ENCODE results near the gene TGM1. TPM values are rescaled to one million over a fixed set of nuclear protein-coding genes. Genes with fewer than 3 reads are reported as not detected.
"Not testable (repeated sequence)": the region's sequence is repeated elsewhere in the genome, so short reads cannot be mapped to it uniquely, and the experiment has no call there.

Gene TGM1
- total RNA-seq, 1 experiment from 2014 or later: 26.2 TPM

DNA sequence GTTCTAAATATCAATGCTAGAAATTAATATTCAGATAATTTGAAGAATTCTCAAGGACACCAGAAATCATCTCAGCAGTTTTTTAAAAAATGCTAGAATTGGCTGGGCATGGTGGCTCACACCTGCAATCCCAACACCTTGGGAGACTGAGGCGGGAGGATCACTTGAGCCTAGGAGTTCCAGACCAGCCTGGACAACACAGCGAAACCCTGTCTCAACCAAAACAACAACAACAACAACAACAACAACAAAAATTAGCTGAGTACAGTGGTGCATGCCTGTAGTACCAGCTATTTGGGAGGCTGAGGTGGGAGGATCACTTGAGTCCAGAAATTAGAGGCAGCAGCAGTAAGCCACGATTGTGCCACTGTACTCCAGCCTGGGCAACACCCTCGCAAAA is 43.9 kb downstream of the TGM1 start:
- Mint-ChIP-seq H3K36me3 (ENCODE audit: insufficient read depth, unreplicated experiment) (peaks cover 27% of the 10 kb centered on the region), H3K27ac (ENCODE audit: low read depth, unreplicated experiment) (no peak overlapping the region)

DNA sequence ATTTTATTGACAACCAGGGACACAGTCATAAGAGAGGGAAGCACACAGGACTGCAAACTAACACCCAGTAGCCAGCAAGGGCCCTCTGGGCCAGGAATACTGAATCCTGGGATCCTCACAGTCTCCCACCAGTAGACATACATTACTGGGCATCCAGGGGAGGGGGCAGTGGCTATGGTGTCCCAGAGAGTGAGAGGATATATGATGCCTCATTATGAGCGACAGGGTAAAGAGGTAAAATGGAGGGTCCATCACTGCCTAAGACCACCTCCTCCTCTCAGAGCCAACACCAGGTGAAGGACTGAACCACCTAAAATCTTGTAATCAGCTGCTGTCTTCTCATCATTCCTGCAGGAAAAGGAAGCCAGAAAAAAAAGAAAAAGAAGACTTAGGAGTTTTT is 46.1 kb downstream of the TGM1 start:
- CTCF ChIA-PET: interaction anchor here (0.6 to 4.2 kb wide), 4 partner anchors 8 to 91 kb away, joined by 3 to 32 read pairs (median 9); partner anchors contain the start of gene CIDEB
- H3K4me3 Mint-ChIP-seq (ENCODE audit: unreplicated experiment); H3K9me3 Mint-ChIP-seq (ENCODE audit: unreplicated experiment); H3K27me3 Mint-ChIP-seq (ENCODE audit: insufficient read depth, unreplicated experiment); BruUV-seq (replicated peaks); DNase-seq (ENCODE audit: unreplicated experiment); H3K27ac Mint-ChIP-seq (ENCODE audit: low read depth, unreplicated experiment): not testable (repeated sequence)
- POLR2A ChIA-PET: interaction anchor here (0.6 to 5.1 kb wide), 6 partner anchors 14 to 102 kb away, joined by 3 to 69 read pairs (median 18); partner anchors contain the start of genes DCAF11, DHRS1, LTB4R2 and NOP9
- Mint-ChIP-seq H3K4me1 (ENCODE audit: insufficient read depth, unreplicated experiment) (peaks cover 20% of the 10 kb centered on the region), H3K36me3 (ENCODE audit: insufficient read depth, unreplicated experiment) (peaks cover 42% of the 10 kb centered on the region)
- intact Hi-C loops (cut with micrococcal nuclease): loop anchor here (1.0 kb wide), 3 partner anchors 15 to 80 kb away; partner anchors contain the start of genes GMPR2 and NEDD8

More for the DNA sequence above, 43.9 kb downstream of the TGM1 start:
- CTCF ChIA-PET: interaction anchor here (1.1 to 2.4 kb wide), 5 partner anchors 19 to 78 kb away, joined by 3 to 19 read pairs (median 6); partner anchors contain the start of gene TINF2
- intact Hi-C loops (cut with micrococcal nuclease): no loop called here
- no peak for DNase-seq (ENCODE audit: unreplicated experiment)
- POLR2A ChIA-PET: interaction anchor here (1.4 kb wide), 1 partner anchor 14 kb away, joined by 4 read pairs; the partner anchor contains the start of genes GMPR2 and NEDD8
- BruUV-seq (replicated peaks): no TSS peak
- peaks cover 11% of the 10 kb centered on the region for H3K4me1 Mint-ChIP-seq (ENCODE audit: insufficient read depth, unreplicated experiment)
- no peak overlapping the region for H3K4me3 Mint-ChIP-seq (ENCODE audit: unreplicated experiment)
- TF ChIP-seq, protein P1, sequence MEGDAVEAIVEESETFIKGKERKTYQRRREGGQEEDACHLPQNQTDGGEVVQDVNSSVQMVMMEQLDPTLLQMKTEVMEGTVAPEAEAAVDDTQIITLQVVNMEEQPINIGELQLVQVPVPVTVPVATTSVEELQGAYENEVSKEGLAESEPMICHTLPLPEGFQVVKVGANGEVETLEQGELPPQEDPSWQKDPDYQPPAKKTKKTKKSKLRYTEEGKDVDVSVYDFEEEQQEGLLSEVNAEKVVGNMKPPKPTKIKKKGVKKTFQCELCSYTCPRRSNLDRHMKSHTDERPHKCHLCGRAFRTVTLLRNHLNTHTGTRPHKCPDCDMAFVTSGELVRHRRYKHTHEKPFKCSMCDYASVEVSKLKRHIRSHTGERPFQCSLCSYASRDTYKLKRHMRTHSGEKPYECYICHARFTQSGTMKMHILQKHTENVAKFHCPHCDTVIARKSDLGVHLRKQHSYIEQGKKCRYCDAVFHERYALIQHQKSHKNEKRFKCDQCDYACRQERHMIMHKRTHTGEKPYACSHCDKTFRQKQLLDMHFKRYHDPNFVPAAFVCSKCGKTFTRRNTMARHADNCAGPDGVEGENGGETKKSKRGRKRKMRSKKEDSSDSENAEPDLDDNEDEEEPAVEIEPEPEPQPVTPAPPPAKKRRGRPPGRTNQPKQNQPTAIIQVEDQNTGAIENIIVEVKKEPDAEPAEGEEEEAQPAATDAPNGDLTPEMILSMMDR (IDR thresholded peaks at IDR 0.05; ENCODE audit: unreplicated experiment): no peak
- no peaks in the 10 kb centered on the region for H3K9me3 Mint-ChIP-seq (ENCODE audit: unreplicated experiment)
- no peaks in the 10 kb centered on the region for H3K27me3 Mint-ChIP-seq (ENCODE audit: insufficient read depth, unreplicated experiment)

DNA sequence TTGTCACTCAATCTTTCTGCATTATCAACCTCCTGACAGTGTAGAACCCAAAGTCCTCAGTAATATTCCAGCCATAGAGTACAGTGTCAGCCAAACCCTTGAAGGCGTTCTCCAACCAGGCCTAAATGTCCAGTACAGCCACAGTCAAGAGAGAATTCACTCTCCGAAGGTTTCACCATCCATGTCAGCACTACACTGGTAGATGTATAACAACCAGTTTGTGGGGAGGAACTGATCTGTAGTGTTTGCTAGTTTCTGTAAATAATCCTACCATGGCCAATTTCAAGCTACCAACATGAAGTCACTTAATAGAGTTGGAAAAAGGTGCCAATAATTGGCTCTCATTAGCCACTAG is 46.7 kb downstream of the TGM1 start:
- Mint-ChIP-seq H3K27ac (ENCODE audit: low read depth, unreplicated experiment) (no peak overlapping the region), H3K27me3 (ENCODE audit: insufficient read depth, unreplicated experiment) (no peaks in the 10 kb centered on the region), H3K4me3 (ENCODE audit: unreplicated experiment) (peak overlapping the region; percentile 80), H3K4me1 (ENCODE audit: insufficient read depth, unreplicated experiment) (peaks cover 20% of the 10 kb centered on the region), H3K9me3 (ENCODE audit: unreplicated experiment) (no peaks in the 10 kb centered on the region), H3K36me3 (ENCODE audit: insufficient read depth, unreplicated experiment) (peaks cover 47% of the 10 kb centered on the region)
- POLR2A ChIA-PET: interaction anchor here (0.6 to 5.1 kb wide), 20 partner anchors 9 to 135 kb away, joined by 3 to 69 read pairs (median 4); partner anchors contain the start of genes DCAF11, DHRS1, EMC9 and GMPR2
- TF ChIP-seq, protein P1 (IDR thresholded peaks at IDR 0.05; ENCODE audit: unreplicated experiment): no peak
- CTCF ChIA-PET: interaction anchor here (0.6 to 4.2 kb wide), 7 partner anchors 9 to 117 kb away, joined by 3 to 32 read pairs (median 9); partner anchors contain the start of genes CIDEB and TINF2
- BruUV-seq (replicated peaks): no TSS peak
- DNase-seq (ENCODE audit: unreplicated experiment): no peak
- intact Hi-C loops (cut with micrococcal nuclease): loop anchor here (1.0 kb wide), 3 partner anchors 16 to 81 kb away; partner anchors contain the start of genes GMPR2 and NEDD8

DNA sequence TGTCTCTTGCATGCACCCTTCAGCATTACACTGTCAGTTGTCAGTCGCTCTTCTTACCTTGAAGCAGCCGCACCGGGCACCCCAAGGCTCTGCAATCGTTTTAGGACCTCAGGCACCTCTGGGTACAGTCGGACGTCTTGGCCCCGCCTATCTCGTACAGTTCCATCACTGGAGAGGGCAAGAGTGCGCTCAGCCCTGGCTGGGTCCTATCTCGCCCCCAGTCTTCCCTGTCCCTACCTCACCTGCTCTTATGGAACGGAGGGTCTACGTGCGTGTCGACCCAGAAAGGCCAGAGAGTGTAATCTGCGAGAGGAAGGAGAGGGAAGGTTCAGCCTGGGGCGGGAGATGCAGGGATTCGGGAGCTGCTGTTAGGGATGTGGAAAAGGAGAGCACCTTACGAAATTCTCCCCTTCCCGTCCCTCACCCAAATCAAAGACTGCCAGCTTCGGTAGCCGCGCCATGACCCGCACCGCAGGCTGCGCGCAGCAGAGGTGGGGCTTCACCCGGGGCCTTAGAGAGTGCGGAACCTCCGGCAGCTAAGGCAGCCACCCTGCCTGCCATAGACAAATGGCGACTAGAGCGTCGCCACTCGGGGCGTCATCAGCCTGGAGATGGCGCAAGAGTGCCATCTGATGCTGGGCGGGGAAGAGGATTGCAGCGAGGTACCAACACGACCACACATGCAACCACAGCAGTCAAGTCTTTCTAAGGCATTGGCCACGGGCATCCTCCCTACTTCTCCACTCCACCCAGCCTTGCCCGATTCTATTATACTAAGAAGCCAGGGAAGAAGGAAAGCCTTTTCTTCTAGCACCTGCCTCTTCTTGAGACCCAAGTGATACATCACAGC is 47.3 kb downstream of the TGM1 start, which contains the start of gene MDP1:
MDP1 (minus strand) TSS at position 572 of the 850 bp plus-strand sequence; CDS start at position 461, 111 bp downstream.
- peak; percentile 87 for DNase-seq (ENCODE audit: unreplicated experiment)
- intact Hi-C loops (cut with micrococcal nuclease): loop anchor here (1.0 kb wide), 3 partner anchors 17 to 82 kb away; partner anchors contain the start of genes GMPR2 and NEDD8
- Mint-ChIP-seq H3K4me1 (ENCODE audit: insufficient read depth, unreplicated experiment) (peaks cover 20% of the 10 kb centered on the region), H3K4me3 (ENCODE audit: unreplicated experiment) (peak within 1 kb of the TSS; percentile 80), H3K27me3 (ENCODE audit: insufficient read depth, unreplicated experiment) (no peaks in the 10 kb centered on the region), H3K27ac (ENCODE audit: low read depth, unreplicated experiment) (peak within 1 kb of the TSS; percentile 73), H3K9me3 (ENCODE audit: unreplicated experiment) (no peaks in the 10 kb centered on the region), H3K36me3 (ENCODE audit: insufficient read depth, unreplicated experiment) (peaks cover 53% of the 10 kb centered on the region)
- ChIA-PET POLR2A (interaction anchor here (0.7 to 5.1 kb wide), 21 partner anchors 9 to 135 kb away, joined by 3 to 69 read pairs (median 5); partner anchors contain the start of genes DCAF11, DHRS1, EMC9 and GMPR2), CTCF (interaction anchor here (0.6 to 4.2 kb wide), 10 partner anchors 9 to 118 kb away, joined by 3 to 32 read pairs (median 5); partner anchors contain the start of genes CIDEB and TINF2)
- TF ChIP-seq, protein P1 (IDR thresholded peaks at IDR 0.05; ENCODE audit: unreplicated experiment): peak; percentile 25
- no TSS peak for BruUV-seq (replicated peaks)

Data from MCF 10A (cell line).